HG03432 (cell line): ENCODE measurements around the gene CDK14.

Source experiments
- ATAC-seq: cut with Tn5 transposase; IDR thresholded peaks from one replicate; pipeline ENCODE4 v1.9.1; 2021; ENCODE audit warnings: mild to moderate bottlenecking, moderate library complexity; ENCODE audit not compliant: unreplicated experiment

CDK14 gene

DNA sequence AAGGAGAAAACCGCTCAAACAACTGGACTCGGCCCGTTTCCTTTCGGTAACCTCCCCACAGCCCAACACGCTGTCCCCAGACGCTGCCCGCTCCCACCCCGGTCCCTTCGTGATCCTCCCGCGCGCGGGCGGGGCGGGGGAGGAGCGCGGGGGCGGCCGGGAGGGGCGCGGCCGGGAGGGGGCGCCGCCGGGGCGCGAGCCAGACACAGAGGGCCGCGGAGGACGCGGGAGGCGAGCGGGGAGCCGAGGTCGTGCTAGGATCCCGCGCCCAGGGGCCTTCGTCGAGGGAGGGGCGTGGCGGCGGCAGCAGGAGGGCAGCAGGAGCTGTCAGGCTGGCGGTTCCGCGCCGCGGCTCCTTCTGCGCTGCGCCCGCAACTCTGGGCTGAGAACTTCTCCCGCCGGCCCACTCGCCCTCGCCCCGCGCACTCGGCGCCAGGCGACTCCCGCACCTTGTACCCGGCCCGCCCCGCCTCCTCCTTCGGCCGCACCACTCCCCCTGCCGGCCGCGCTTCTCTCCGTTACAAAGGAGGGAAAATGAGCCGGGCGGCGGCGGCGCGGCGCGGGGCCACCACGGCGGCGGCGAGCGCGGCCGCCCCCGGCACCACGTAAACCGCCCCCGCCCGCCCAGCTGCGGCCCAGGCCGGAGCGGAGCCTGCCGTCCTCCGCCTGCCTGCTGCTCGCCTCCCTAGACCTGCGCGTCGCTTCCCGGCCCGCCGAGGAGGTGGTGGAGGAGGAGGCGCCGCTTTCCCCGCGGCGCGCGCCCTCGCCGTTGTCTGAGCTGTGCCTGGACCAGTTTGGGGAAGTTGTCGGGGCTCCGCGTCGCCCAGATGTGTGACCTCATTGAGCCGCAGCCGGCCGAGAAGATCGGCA lies at the start of gene CDK14:
Gene CDK14 (plus strand): TSS at position 521 of the 870 bp plus-strand sequence. CDS start 307 bp downstream, at position 828.
- peak; percentile 64 for ATAC-seq

GRCh38 chr7:90551036-90551435 lies 45.1 kb upstream of the CDK14 start:
- ATAC-seq = no peak

DNA sequence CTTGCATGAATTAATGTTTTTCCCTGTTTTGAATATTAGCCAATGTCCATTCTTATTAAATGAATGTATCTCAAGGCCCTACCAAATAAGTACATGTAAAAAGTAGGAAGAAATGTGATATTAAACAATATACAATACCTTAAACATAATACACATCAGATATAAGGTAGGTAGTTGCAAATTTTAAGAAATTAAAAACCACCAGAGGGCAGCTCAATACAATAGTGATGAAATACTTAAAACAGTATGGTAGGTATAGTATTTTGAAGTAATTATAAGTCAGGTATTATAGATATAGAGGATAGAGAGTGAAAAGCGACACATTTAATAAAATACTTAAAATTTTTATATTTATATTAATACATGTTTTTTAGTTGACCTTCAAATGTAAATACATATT lies 43.6 kb upstream of the CDK14 start:
- ATAC-seq = no peak

DNA sequence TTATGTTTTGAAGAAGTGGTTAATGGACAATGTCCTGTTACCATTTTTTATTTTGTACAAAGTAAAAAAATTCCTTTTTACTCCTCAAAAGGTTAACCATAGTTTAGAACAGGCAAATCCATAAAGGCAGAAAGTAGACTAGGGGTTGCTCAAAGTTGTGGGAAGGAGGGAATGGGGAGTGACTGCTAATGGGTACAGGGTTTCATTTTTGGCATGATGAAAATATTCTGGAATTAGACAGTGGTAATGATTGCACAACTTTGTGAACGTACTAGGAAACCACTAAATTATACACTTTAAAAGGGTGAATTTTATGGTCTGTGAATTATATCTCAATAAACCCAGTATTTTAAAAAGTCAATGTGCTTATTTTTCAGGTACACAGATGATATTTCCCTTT lies 35.4 kb upstream of the CDK14 start:
- no peak for ATAC-seq

- ATAC-seq = no peak
Measured at GRCh38 chr7:90563286-90563685, 32.8 kb upstream of the CDK14 start.

- no peak for ATAC-seq
Measured at GRCh38 chr7:90564455-90564854, 31.7 kb upstream of the CDK14 start.

DNA sequence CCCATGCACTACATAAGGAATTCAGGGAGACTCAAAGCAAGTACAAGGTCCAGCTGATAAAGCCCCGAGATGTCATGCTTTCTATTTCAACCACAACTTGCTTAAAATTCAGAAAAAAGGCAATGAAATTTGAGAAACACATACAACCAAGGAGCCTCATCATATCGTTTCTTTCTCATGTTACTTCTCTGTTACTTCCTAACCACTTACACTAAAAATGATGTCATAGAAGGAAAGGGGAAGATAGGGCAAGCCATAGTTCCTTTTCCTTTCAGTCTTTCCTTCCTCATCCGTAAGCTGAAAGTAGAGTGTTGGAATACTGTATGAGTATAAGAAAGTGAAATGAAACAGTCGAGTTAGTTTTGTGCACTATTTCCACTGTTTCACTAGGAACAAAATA lies 27.9 kb upstream of the CDK14 start:
- ATAC-seq = no peak

DNA sequence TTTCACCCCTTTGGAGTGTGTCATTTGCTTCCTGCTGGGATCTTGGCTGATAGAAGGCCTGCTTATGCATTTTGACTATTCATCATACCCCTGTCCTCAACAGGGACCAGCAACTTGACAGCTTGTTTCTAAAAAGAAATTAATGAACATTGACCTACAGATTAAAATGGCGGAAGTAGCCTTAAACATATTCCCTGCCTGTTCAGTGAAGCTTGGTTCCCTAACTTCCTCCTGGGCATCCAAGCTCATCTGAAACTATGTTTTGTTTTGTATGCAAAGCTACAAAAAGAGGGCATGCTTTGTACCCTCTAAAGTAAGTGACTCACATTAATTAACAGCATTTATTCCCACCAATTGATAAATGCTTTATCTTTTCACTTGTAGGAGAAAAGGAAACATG lies 26.8 kb upstream of the CDK14 start:
- ATAC-seq = no peak

DNA sequence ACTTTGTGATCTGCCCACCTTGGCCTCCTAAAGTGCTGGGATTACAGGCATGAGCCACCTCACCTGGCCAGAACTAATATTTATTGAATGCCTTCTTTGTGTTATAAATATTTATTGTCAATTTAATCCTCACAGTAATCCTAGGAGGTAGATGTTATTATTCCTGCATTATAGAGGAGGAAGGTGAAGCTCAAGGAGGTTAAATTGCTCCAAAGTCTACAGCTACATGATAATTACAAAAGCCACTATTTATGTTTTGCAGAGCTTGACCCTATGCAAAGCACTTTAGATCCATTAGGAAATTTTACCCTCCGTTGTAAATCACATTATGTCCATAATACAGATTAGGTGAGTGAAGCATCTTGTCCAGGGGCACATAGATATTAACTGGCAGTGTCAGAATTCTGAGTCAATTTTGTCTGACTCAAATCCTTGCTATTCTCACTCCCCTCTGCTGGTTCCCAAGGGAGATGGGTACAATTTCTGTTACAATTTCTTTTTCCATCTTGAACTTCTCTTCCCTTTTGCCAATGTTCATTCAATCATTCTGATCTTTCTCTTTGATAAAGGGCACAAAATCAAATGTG lies 25.7 kb upstream of the CDK14 start:
- ATAC-seq = no peak

DNA sequence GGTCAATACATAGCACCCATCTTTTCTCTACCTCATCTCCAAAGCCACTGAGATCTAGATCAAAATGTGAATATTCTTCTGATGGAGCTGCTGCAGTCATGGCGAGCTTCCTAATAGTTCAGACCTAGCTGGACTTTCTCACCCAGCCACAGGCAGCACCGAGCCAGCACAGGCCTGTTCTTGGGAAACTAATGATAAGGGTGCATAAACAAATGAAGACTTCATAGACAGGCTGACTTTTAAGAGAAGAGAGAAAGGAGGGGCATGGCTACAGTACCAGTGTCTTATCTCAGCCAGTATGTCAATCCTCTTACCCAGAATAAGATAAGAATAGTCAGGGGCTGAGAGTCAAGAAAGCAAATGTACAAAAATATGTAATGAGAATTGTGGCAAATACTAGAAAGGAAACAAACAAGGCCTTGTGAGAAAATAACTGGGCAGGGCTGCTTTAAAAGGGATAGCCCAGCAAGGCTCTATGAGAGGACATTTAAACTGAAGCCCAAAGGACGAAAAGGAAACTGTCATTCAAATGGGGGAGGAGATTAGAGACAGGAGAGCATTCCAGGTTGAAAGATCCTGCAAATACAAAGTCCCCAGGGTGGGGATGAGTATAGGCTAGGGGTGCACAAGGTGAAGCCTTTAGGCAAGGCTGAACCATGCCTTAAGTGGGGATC lies 21.8 kb upstream of the CDK14 start:
- ATAC-seq = no peak

- no peak for ATAC-seq
Measured at GRCh38 chr7:90574820-90575187, 21.3 kb upstream of the CDK14 start.

GRCh38 chr7:90579181-90579688 lies 16.9 kb upstream of the CDK14 start:
- no peak for ATAC-seq

DNA sequence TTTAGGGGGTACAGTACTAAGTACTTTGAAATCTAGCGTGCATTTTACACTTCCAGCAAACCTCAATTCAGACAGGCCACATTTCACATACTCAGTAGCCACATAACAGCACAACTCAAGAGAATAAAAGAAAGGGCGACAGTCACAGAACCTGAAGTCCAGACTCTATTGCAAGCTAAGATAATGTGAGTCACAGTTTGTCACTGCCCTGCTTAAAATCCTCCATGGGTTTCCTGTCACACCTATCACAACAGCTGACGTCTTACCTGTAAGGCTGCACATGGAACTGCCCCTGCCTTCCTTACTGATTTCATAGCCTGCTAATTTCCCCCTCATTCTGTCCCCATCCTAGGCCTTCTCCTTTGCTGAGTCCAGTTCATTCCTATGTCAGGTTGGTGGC lies 16.1 kb upstream of the CDK14 start:
- no peak for ATAC-seq

GRCh38 chr7:90582164-90582563 lies 14.0 kb upstream of the CDK14 start:
- no peak for ATAC-seq

GRCh38 chr7:90584378-90584777 lies 11.7 kb upstream of the CDK14 start:
- ATAC-seq = no peak

DNA sequence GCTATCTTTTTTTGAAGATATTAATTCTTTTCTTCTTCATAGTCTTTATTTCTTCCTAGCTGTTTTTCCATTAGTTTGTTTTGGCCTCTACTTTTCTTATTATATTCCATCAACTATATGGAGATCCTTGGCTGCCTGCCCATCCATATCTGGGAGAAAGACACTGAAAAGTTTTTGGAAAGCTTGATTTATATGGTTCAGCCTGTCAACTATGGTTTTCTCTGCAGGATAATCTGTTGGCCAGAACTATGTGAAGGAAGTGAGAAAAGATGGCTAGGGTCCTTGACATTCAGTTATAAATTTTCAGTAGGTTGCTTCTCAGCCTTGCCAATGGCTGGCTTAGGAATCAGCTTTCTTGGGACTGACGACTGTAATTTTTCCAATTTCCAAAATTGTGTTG lies 10.0 kb upstream of the CDK14 start:
- ATAC-seq = no peak

DNA sequence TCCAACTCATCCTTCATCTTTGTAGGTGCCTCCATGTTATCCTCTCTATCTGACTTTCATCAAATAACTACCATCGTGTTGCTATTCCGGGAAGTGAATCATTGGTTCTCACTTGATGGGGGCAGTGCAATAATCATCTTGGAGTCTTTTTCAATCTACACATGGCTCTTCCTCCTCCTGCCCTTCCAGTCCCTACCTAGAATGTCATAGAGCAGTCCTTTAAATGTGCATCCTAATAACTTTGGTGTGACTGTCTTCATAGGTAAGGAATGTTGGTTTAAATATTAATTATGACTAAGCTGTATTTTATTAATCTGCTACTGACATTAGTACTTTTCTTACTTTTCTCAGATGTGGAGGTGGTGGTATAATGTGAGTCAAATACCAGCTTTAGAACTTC lies 8.4 kb upstream of the CDK14 start:
- no peak for ATAC-seq

DNA sequence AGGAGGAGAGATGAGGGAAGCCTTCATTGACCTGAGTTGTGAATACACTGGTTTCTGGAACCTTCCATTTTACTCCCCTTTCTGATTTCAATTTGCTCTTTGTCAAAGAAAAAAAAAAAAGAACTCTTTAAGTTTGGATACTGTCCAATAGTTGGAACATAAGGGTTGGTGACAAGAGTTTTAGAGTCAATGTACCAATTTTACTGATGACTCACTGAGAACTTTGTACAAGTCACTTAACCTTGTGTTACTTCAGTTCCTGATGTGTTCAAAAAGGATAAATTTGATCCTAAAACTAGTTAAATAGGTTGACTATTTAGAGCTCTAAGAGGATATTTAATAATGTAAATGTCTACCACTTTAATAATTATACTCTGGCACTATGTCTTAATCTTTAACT lies 4.1 kb upstream of the CDK14 start:
- ATAC-seq = no peak

GRCh38 chr7:90593205-90593604 lies 2.9 kb upstream of the CDK14 start:
- ATAC-seq = no peak

DNA sequence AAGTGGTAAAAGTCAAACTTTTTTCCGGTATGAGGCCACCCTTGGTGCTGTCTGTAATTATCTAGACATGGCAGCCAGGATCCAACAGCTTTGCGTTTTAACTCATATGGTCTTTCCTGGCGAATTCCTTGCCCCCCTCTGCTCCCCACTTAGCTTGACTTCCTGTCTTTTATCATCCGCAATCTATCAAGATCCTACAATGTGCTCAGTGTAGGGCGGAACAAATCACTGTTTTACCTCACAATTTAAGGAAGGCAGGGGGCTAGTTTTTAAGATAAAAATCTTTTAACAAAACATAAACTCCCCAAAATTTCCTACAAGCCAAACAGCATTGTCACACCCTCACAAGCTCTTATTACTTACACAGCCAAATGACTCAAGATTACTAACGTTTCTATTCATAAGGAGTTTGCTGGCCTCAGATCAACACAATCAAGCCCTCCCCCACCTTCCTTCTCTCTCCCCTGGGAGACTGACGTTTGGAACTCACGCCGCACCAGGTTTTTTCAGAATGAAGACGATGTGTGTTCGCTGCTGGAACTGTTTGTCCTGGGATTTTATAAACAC lies 1.3 kb upstream of the CDK14 start:
- no peak for ATAC-seq

DNA sequence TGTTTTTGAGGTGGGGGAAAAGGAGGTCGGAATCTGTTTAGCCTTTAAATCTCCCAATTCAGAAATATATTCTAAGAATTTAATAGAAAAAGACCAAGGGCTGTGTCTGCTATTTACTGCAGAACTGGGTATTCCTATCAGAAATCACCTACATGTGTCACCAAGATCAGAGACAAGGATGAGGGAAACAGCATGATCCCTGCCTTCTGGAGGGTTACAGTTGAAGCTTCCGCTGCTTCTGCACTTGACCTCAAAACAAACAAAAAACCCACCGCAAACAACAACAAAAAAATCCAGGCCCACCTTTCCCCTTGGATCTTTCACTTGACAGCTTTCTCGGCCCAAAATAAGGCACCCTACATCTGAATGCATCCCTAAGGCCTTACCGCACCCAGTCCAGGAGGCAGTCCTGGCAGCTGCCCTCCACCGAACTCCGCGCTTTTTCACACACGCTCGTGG lies 750 bp upstream of the CDK14 start:
- peak; percentile 14 for ATAC-seq
